Trophoblast cell (in vitro differentiated cells and primary cell): Measurements from ENCODE around the gene ZNF554.

Experiments
- DNase-seq, 2 donors: peaks; one replicate each; pipeline ENCODE4 v3.0.0-alpha.2; 2016
- H2AFZ ChIP-seq: 2 replicates; pipeline ENCODE4 v1.6.1; 2013; ENCODE audit warnings: low read length, moderate library complexity, mild to moderate bottlenecking; ENCODE audit not compliant: insufficient read depth, poor library complexity
- H2AK5ac ChIP-seq: 2 replicates; pipeline ENCODE4 v1.6.1; 2013; ENCODE audit warnings: mild to moderate bottlenecking, low read length
- H2BK120ac ChIP-seq: 2 replicates; pipeline ENCODE4 v1.6.1; 2013; ENCODE audit warnings: low read length, mild to moderate bottlenecking, moderate library complexity; ENCODE audit not compliant: insufficient read depth, poor library complexity
- H2BK12ac ChIP-seq: 2 replicates; pipeline ENCODE4 v1.6.1; 2013; ENCODE audit warnings: mild to moderate bottlenecking, low read length, moderate library complexity
- H2BK5ac ChIP-seq: 2 replicates; pipeline ENCODE4 v1.6.1; 2013; ENCODE audit warnings: low read length, low read depth, moderate library complexity, mild to moderate bottlenecking; ENCODE audit not compliant: poor library complexity
- H3K14ac ChIP-seq: 2 replicates; pipeline ENCODE4 v1.6.1; 2013; ENCODE audit warnings: mild to moderate bottlenecking, low read length
- H3K18ac ChIP-seq: 2 replicates; pipeline ENCODE4 v1.6.1; 2013; ENCODE audit warnings: mild to moderate bottlenecking, low read length
- H3K23ac ChIP-seq: 2 replicates; pipeline ENCODE4 v1.6.1; 2013; ENCODE audit warnings: low read length
- H3K27ac ChIP-seq: 2 replicates; pipeline ENCODE4 v1.5.1; 2013; ENCODE audit warnings: low read depth, mild to moderate bottlenecking, inconsistent platforms, low read length, moderate library complexity
- H3K27me3 ChIP-seq: 2 replicates; pipeline ENCODE4 v1.6.1; 2013; ENCODE audit warnings: inconsistent platforms, mild to moderate bottlenecking, low read length, moderate library complexity; ENCODE audit not compliant: insufficient read depth
- H3K36me3 ChIP-seq, 2 experiments: 1 replicate in 1 of 2; 2 replicates in 1 of 2; pipeline ENCODE4 v1.6.1; 2013; ENCODE audit warnings: low read length in 2 of 2, mild to moderate bottlenecking in 2 of 2, moderate library complexity in 1 of 2; ENCODE audit not compliant: insufficient read depth in 2 of 2, control insufficient read depth in 1 of 2
- H3K4ac ChIP-seq: 2 replicates; pipeline ENCODE4 v1.6.1; 2013; ENCODE audit warnings: low read depth, mild to moderate bottlenecking, low read length, moderate library complexity
- H3K4me1 ChIP-seq, 2 experiments: 1 replicate in 1 of 2; 2 replicates in 1 of 2; pipeline ENCODE4 v1.6.1; 2013; ENCODE audit warnings: low read length in 2 of 2, mild to moderate bottlenecking in 2 of 2, moderate library complexity in 1 of 2; ENCODE audit not compliant: insufficient read depth in 2 of 2, control insufficient read depth in 1 of 2
- H3K4me2 ChIP-seq: 2 replicates; pipeline ENCODE4 v1.6.1; 2013; ENCODE audit warnings: inconsistent platforms, mild to moderate bottlenecking, low read length, moderate library complexity
- H3K4me3 ChIP-seq: 2 replicates; pipeline ENCODE4 v1.5.1; 2013; ENCODE audit warnings: mild to moderate bottlenecking, low read depth, low read length, inconsistent platforms
- H3K79me1 ChIP-seq: one replicate; pipeline ENCODE4 v1.6.1; 2013; ENCODE audit warnings: low read length
- H3K79me2 ChIP-seq: 2 replicates; pipeline ENCODE4 v1.6.1; 2013; ENCODE audit warnings: low read length, mild to moderate bottlenecking; ENCODE audit not compliant: control insufficient read depth, insufficient read depth, poor library complexity
- H3K9ac ChIP-seq: 2 replicates; pipeline ENCODE4 v1.6.1; 2013; ENCODE audit warnings: mild to moderate bottlenecking, low read length
- H3K9me3 ChIP-seq: 2 replicates; pipeline ENCODE4 v1.6.1; 2013; ENCODE audit warnings: low read depth, mild to moderate bottlenecking, control low read depth, inconsistent platforms, low read length; ENCODE audit not compliant: insufficient read depth
- H4K12ac ChIP-seq: 2 replicates; pipeline ENCODE4 v1.6.1; 2013; ENCODE audit warnings: low read depth, mild to moderate bottlenecking, low read length, moderate library complexity
- H4K8ac ChIP-seq: 2 replicates; pipeline ENCODE4 v1.6.1; 2013; ENCODE audit warnings: low read depth, mild to moderate bottlenecking, low read length, moderate library complexity
- H4K91ac ChIP-seq: one replicate; pipeline ENCODE4 v1.6.1; 2013; ENCODE audit warnings: low read depth, mild to moderate bottlenecking, low read length, moderate library complexity
- WGBS: extraction: QIAGEN DNeasy Blood & Tissue Kit; methylation state at CpG from one replicate; pipeline ENCODE4 v1.1.7; 2013; ENCODE audit warnings: missing lambda C conversion rate; ENCODE audit not compliant: insufficient read length, insufficient coverage; ENCODE audit errors: extremely low coverage; 5-methylcytosine and 5-hydroxymethylcytosine counted together

Gene ZNF554

DNA sequence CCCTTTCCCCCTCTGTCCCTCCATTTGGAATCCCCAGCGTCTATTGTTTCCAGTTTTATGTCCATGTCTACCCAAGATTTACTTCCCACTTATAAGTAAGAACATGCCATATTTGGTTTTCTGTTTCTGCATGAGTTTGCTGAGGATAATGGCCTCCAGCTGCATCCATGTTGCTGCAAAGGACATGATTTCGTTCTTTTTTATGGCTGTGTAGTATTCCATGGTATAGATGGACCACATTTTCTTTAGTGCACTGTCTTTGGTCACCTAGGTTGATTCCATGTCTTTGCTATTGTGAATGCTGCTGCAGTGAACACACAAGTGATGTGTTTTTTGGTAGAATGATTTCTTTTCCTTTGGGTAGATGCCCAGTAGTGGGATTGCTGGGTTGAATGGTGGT lies 25.4 kb downstream of the ZNF554 start:
- no peak overlapping the region for H3K4ac ChIP-seq
- peaks cover 10% of the 10 kb centered on the region for H3K9me3 ChIP-seq
- no peak overlapping the region for H2AFZ ChIP-seq
- H2BK5ac ChIP-seq = no peak overlapping the region
- no peak overlapping the region for H3K14ac ChIP-seq
- peaks cover 4 to 6% of the 10 kb centered on the region in 2 experiments for H3K36me3 ChIP-seq
- no peak overlapping the region for H3K27ac ChIP-seq
- H2BK120ac ChIP-seq = no peak overlapping the region
- no peak overlapping the region for H2BK12ac ChIP-seq
- peaks cover 7% of the 10 kb centered on the region for H3K79me1 ChIP-seq
- no peak overlapping the region for H4K12ac ChIP-seq
- no peak overlapping the region for H3K18ac ChIP-seq
- no peak overlapping the region for H3K9ac ChIP-seq
- no peak overlapping the region for H2AK5ac ChIP-seq
- WGBS = no CpG with 5 or more reads among the region's 2 CpGs
- H3K79me2 ChIP-seq = peaks cover 9% of the 10 kb centered on the region
- H3K4me2 ChIP-seq = no peak overlapping the region
- H3K4me1 ChIP-seq = peaks cover 3 to 4% of the 10 kb centered on the region in 2 experiments
- H4K8ac ChIP-seq = no peak overlapping the region
- H4K91ac ChIP-seq = no peak overlapping the region
- H3K27me3 ChIP-seq = no peaks in the 10 kb centered on the region
- no peak for DNase-seq
- no peak overlapping the region for H3K4me3 ChIP-seq
- H3K23ac ChIP-seq = no peak overlapping the region

GRCh38 chr19:2846180-2846894 lies 26.7 kb downstream of the ZNF554 start:
- Histone ChIP-seq H3K4me3 (no peak overlapping the region), H2BK5ac (no peak overlapping the region), H3K79me1 (peaks cover 2% of the 10 kb centered on the region), H3K4ac (no peak overlapping the region), H3K23ac (no peak overlapping the region), H2AK5ac (no peak overlapping the region), H3K27ac (no peak overlapping the region), H2BK120ac (no peak overlapping the region), H2BK12ac (no peak overlapping the region), H3K18ac (no peak overlapping the region), H3K9me3 (peaks cover 13% of the 10 kb centered on the region), H3K14ac (no peak overlapping the region), H3K79me2 (peaks cover 5% of the 10 kb centered on the region), H3K9ac (no peak overlapping the region), H4K91ac (no peak overlapping the region), H3K36me3 (peaks cover 8 to 10% of the 10 kb centered on the region in 2 experiments), H3K27me3 (no peaks in the 10 kb centered on the region), H3K4me1 (peaks cover 0 to 4% of the 10 kb centered on the region in 2 experiments), H2AFZ (no peak overlapping the region), H3K4me2 (no peak overlapping the region), H4K8ac (no peak overlapping the region), H4K12ac (no peak overlapping the region)
- WGBS = no CpG with 5 or more reads among the region's 13 CpGs
- DNase-seq = no peak

DNA sequence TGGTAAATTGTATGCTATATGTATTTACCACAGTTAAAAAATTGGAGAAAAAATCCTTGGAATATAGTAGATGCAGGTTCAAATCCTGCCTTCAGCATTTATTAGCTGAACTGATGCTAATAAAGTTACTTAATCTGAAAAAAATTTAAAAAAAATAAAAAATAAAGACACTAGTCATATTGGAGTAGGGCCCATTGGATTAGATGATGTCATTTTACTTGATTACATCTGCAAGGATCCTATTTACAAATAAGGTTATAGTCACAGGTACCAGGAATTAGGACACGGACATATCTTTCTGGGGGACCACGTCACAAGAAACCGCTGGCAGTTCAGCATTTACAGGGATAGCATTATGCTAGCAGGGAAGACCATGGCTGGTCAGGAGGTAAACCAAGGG lies 27.8 kb downstream of the ZNF554 start:
- DNase-seq = no peak
- Histone ChIP-seq H4K91ac (no peak overlapping the region), H2BK12ac (no peak overlapping the region), H3K27me3 (no peaks in the 10 kb centered on the region), H3K9me3 (peaks cover 19% of the 10 kb centered on the region), H3K9ac (no peak overlapping the region), H4K12ac (no peak overlapping the region), H3K36me3 (peaks cover 14 to 21% of the 10 kb centered on the region in 2 experiments), H3K4me1 (no peaks in the 10 kb centered on the region), H2AK5ac (no peak overlapping the region), H3K4me3 (no peak overlapping the region), H3K4ac (no peak overlapping the region), H2BK120ac (no peak overlapping the region), H4K8ac (no peak overlapping the region), H3K18ac (no peak overlapping the region), H3K79me2 (no peaks in the 10 kb centered on the region), H3K4me2 (no peak overlapping the region), H2BK5ac (no peak overlapping the region), H3K79me1 (no peaks in the 10 kb centered on the region), H3K23ac (no peak overlapping the region), H3K14ac (no peak overlapping the region), H3K27ac (no peak overlapping the region), H2AFZ (no peak overlapping the region)
- WGBS = no CpG with 5 or more reads among the region's 3 CpGs

- Histone ChIP-seq H3K9me3 (peaks cover 22% of the 10 kb centered on the region), H4K8ac (no peak overlapping the region), H4K12ac (no peak overlapping the region), H2BK120ac (no peak overlapping the region), H3K4me1 (no peaks in the 10 kb centered on the region), H3K4ac (no peak overlapping the region), H2BK12ac (no peak overlapping the region), H3K23ac (no peak overlapping the region), H3K4me2 (no peak overlapping the region), H3K79me2 (no peaks in the 10 kb centered on the region), H3K27me3 (no peaks in the 10 kb centered on the region), H2BK5ac (no peak overlapping the region), H3K27ac (no peak overlapping the region), H3K18ac (no peak overlapping the region), H3K4me3 (no peak overlapping the region), H3K9ac (no peak overlapping the region), H3K14ac (no peak overlapping the region), H2AFZ (no peak overlapping the region), H4K91ac (no peak overlapping the region), H3K36me3 (peaks cover 17 to 32% of the 10 kb centered on the region in 2 experiments), H2AK5ac (no peak overlapping the region), H3K79me1 (no peaks in the 10 kb centered on the region)
- no CpG with 5 or more reads among the region's 4 CpGs for WGBS
- no peak for DNase-seq
Measured at GRCh38 chr19:2848616-2849015, 28.9 kb downstream of the ZNF554 start.
